Liver (tissue), 9 donors: ENCODE results near the gene ZNF618. TPM values are rescaled to one million over a fixed set of nuclear protein-coding genes. Genes with fewer than 3 reads are reported as not detected.
A peak's percentile ranks its signal among the peaks of the same experiment; 100 is the strongest.

Source experiments
- DNase-seq: peaks from one replicate; pipeline ENCODE4 v3.0.0-alpha.2; 2017; ENCODE audit warnings: low spot score
- H3K27ac ChIP-seq, 2 donors: one replicate each; pipeline ENCODE4 v1.7.0; 2013; ENCODE audit warnings: inconsistent platforms in 2 of 2, low read length in 2 of 2, control low read depth in 1 of 2, low read depth in 1 of 2, mild to moderate bottlenecking in 1 of 2
- H3K27me3 ChIP-seq, 4 donors: one replicate each; pipeline versions ENCODE4 v1.6.1 to v1.7.0; 2013; ENCODE audit warnings: low read length in 3 of 4, inconsistent platforms in 1 of 4, mild to moderate bottlenecking in 1 of 4, moderate library complexity in 1 of 4; ENCODE audit not compliant: control insufficient read depth in 4 of 4, insufficient read depth in 4 of 4
- H3K36me3 ChIP-seq, 4 donors: one replicate each; pipeline versions ENCODE4 v1.6.1 to v1.7.0; 2013; ENCODE audit warnings: low read length in 3 of 4, mild to moderate bottlenecking in 3 of 4, low read depth in 1 of 4, moderate library complexity in 1 of 4; ENCODE audit not compliant: control insufficient read depth in 4 of 4, insufficient read depth in 3 of 4
- H3K4me1 ChIP-seq, 4 donors: one replicate each; pipeline versions ENCODE4 v1.6.1 to v1.7.0; 2013; ENCODE audit warnings: low read length in 3 of 4, mild to moderate bottlenecking in 3 of 4, moderate library complexity in 1 of 4; ENCODE audit not compliant: control insufficient read depth in 4 of 4, insufficient read depth in 4 of 4
- H3K4me3 ChIP-seq, 3 donors: one replicate each; pipeline versions ENCODE4 v1.6.1 to v1.7.0; 2013; ENCODE audit warnings: low read length in 3 of 3, control low read depth in 1 of 3, low read depth in 1 of 3, mild to moderate bottlenecking in 1 of 3
- H3K9ac ChIP-seq, 2 donors: one replicate each; pipeline ENCODE4 v1.7.0; 2013; ENCODE audit warnings: low read length in 2 of 2, mild to moderate bottlenecking in 2 of 2, moderate library complexity in 2 of 2, control low read depth in 1 of 2, low read depth in 1 of 2
- H3K9me3 ChIP-seq, 4 donors: one replicate each; pipeline versions ENCODE4 v1.6.1 to v1.7.0; 2013; ENCODE audit warnings: low read length in 3 of 4; ENCODE audit not compliant: control insufficient read depth in 4 of 4
- CTCF ChIP-seq: fragments of 150-350 bp; IDR thresholded peaks from 2 replicates; pipeline ENCODE4 v1.5.1; 2017; ENCODE audit warnings: improper control_type of control experiment, low read depth, low read length; ENCODE audit not compliant: missing input control
- FOXA1 ChIP-seq: IDR thresholded peaks from 2 replicates; pipeline ENCODE4 v1.6.1; 2016; ENCODE audit warnings: antibody characterized with exemption
- FOXA2 ChIP-seq: IDR thresholded peaks from 2 replicates; pipeline ENCODE4 v1.6.1; 2016; ENCODE audit warnings: antibody characterized with exemption
- GABPA ChIP-seq, 2 donors: IDR thresholded peaks in 1 of 2; conservative IDR thresholded peaks in 1 of 2; 2 replicates each; pipeline ENCODE4 v1.6.1; 2016; ENCODE audit warnings: antibody characterized with exemption in 2 of 2, mild to moderate bottlenecking in 1 of 2, moderate library complexity in 1 of 2
- HNF4A ChIP-seq, 2 donors: conservative IDR thresholded peaks; 2 replicates each; pipeline ENCODE4 v1.6.1; 2016; ENCODE audit warnings: antibody characterized with exemption in 2 of 2, mild to moderate bottlenecking in 2 of 2
- HNF4G ChIP-seq: IDR thresholded peaks from 2 replicates; pipeline ENCODE4 v1.6.1; 2016; ENCODE audit warnings: antibody characterized with exemption
- JUND ChIP-seq, 2 donors: IDR thresholded peaks; 2 replicates each; pipeline ENCODE4 v1.6.1; 2016; ENCODE audit warnings: antibody characterized with exemption in 2 of 2
- MAX ChIP-seq: IDR thresholded peaks from 2 replicates; pipeline ENCODE4 v1.6.1; 2016; ENCODE audit warnings: antibody characterized with exemption
- RAD21 ChIP-seq, 2 donors: IDR thresholded peaks; 2 replicates each; pipeline ENCODE4 v1.6.1; 2016; ENCODE audit warnings: antibody characterized with exemption in 2 of 2, mild to moderate bottlenecking in 2 of 2
- REST ChIP-seq: IDR thresholded peaks from 2 replicates; pipeline ENCODE4 v1.6.1; 2016; ENCODE audit warnings: antibody characterized with exemption, mild to moderate bottlenecking
- RXRA ChIP-seq, 2 donors: IDR thresholded peaks; 2 replicates each; pipeline ENCODE4 v1.6.1; 2017 to 2018; ENCODE audit warnings: antibody characterized with exemption in 2 of 2, mild to moderate bottlenecking in 1 of 2
- TAF1 ChIP-seq: conservative IDR thresholded peaks from 2 replicates; pipeline ENCODE4 v1.6.1; 2016; ENCODE audit warnings: antibody characterized with exemption, mild to moderate bottlenecking
- WGBS: extraction: QIAGEN DNeasy Blood & Tissue Kit; methylation state at CpG from one replicate; pipeline ENCODE4 v1.1.7; 2013; 5-methylcytosine and 5-hydroxymethylcytosine counted together
- polyA plus RNA-seq, 2 donors: library from polyadenylated mRNA; stranded (reverse) in 1 of 2; unstranded in 1 of 2; fragments of 200-250 nt in 1 of 2; fragments of >200 nt in 1 of 2; fragmentation: Nextera tagmentation in 1 of 2; extraction: Ambion mirVana in 1 of 2; gene quantifications; one replicate each; pipeline versions ENCODE4 v1.2.1 to v1.2.3, GENCODE V29; 2013 to 2015
- total RNA-seq, 2 donors: library from RNA; depleted of rRNA; stranded (reverse); fragments of >200 nt; gene quantifications; one replicate each; pipeline ENCODE4 v1.2.3, GENCODE V29; 2014
- TF ChIP-seq, protein P1 (sequence below): IDR thresholded peaks from 2 replicates; pipeline ENCODE4 v1.6.1; 2016; ENCODE audit warnings: antibody characterized with exemption
- TF ChIP-seq, protein P2 (sequence below): IDR thresholded peaks from 2 replicates; pipeline ENCODE4 v1.6.1; 2016; ENCODE audit warnings: antibody characterized with exemption
- donor health status: healthy.
- donor health status: healthy.
- donor health status: healthy.
- donor health status: healthy.
- donor health status: healthy.

ZNF618 gene
- total and polyA plus RNA-seq, 4 donors: 2.2 to 6.5 (median 3.7) TPM

- Histone ChIP-seq H3K4me1 (peaks cover 2 to 11% (median 7%) of the 10 kb centered on the region in 4 donors), H3K27ac (no peak overlapping the region), H3K27me3 (no peaks in the 10 kb centered on the region), H3K4me3 (no peak overlapping the region), H3K36me3 (peaks cover 9 to 35% (median 17%) of the 10 kb centered on the region in 4 donors), H3K9ac (no peak overlapping the region), H3K9me3 (no peaks in the 10 kb centered on the region)
- WGBS: 90% methylated on average over 14 of the region's 14 CpGs
- TF ChIP-seq HNF4G (no peak), MAX (no peak), JUND (IDR thresholded peaks at IDR 0.05) (no peak), RAD21 (IDR thresholded peaks at IDR 0.05) (no peak), GABPA (IDR thresholded peaks at IDR 0.05 in 1 of 2, conservative IDR thresholded peaks at IDR 0.05 in 1 of 2) (no peak), TAF1 (no peak), HNF4A (conservative IDR thresholded peaks at IDR 0.05) (no peak), CTCF (no peak)
- TF ChIP-seq, protein P1, sequence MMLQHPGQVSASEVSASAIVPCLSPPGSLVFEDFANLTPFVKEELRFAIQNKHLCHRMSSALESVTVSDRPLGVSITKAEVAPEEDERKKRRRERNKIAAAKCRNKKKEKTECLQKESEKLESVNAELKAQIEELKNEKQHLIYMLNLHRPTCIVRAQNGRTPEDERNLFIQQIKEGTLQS: no peak
- TF ChIP-seq, protein P2, sequence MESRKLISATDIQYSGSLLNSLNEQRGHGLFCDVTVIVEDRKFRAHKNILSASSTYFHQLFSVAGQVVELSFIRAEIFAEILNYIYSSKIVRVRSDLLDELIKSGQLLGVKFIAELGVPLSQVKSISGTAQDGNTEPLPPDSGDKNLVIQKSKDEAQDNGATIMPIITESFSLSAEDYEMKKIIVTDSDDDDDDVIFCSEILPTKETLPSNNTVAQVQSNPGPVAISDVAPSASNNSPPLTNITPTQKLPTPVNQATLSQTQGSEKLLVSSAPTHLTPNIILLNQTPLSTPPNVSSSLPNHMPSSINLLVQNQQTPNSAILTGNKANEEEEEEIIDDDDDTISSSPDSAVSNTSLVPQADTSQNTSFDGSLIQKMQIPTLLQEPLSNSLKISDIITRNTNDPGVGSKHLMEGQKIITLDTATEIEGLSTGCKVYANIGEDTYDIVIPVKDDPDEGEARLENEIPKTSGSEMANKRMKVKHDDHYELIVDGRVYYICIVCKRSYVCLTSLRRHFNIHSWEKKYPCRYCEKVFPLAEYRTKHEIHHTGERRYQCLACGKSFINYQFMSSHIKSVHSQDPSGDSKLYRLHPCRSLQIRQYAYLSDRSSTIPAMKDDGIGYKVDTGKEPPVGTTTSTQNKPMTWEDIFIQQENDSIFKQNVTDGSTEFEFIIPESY: no peak
- DNase-seq: peak; percentile 32
Measured at GRCh38 chr9:114016629-114017423, 140.7 kb downstream of the ZNF618 start.

- Histone ChIP-seq H3K27ac (no peak overlapping the region), H3K27me3 (no peaks in the 10 kb centered on the region), H3K9ac (no peak overlapping the region), H3K9me3 (no peaks in the 10 kb centered on the region), H3K36me3 (peaks cover 7 to 31% (median 17%) of the 10 kb centered on the region in 4 donors), H3K4me1 (peaks cover 2 to 11% (median 7%) of the 10 kb centered on the region in 4 donors), H3K4me3 (no peak overlapping the region)
- DNase-seq: peak; percentile 17
- TF ChIP-seq TAF1 (no peak), JUND (IDR thresholded peaks at IDR 0.05) (no peak), FOXA2 (no peak), REST (no peak), HNF4A (conservative IDR thresholded peaks at IDR 0.05) (no peak), FOXA1 (no peak), RAD21 (IDR thresholded peaks at IDR 0.05) (no peak), RXRA (IDR thresholded peaks at IDR 0.05) (no peak)
- 90% methylated on average over 6 of the region's 6 CpGs for WGBS
Measured at GRCh38 chr9:114017741-114018715, 141.9 kb downstream of the ZNF618 start.
